Lung microvascular endothelial cell (primary cell): ENCODE results near the gene LRRC27. TPM values are rescaled to one million over a fixed set of nuclear protein-coding genes. Genes with fewer than 3 reads are reported as not detected.

Source experiments
- DNase-seq, 2 donors: peaks; one replicate each; pipeline versions ENCODE4 v3.0.0 to v3.0.0-alpha.2; 2010; ENCODE audit warnings: low read depth in 2 of 2
- total RNA-seq: library from RNA; depleted of rRNA; stranded (reverse); fragments of >200 nt; gene quantifications from 2 replicates; pipeline ENCODE4 v1.2.1, GENCODE V29; 2014

The LRRC27 gene
- total RNA-seq, 1 donor from 2014 or later, result 6.2 TPM

DNA sequence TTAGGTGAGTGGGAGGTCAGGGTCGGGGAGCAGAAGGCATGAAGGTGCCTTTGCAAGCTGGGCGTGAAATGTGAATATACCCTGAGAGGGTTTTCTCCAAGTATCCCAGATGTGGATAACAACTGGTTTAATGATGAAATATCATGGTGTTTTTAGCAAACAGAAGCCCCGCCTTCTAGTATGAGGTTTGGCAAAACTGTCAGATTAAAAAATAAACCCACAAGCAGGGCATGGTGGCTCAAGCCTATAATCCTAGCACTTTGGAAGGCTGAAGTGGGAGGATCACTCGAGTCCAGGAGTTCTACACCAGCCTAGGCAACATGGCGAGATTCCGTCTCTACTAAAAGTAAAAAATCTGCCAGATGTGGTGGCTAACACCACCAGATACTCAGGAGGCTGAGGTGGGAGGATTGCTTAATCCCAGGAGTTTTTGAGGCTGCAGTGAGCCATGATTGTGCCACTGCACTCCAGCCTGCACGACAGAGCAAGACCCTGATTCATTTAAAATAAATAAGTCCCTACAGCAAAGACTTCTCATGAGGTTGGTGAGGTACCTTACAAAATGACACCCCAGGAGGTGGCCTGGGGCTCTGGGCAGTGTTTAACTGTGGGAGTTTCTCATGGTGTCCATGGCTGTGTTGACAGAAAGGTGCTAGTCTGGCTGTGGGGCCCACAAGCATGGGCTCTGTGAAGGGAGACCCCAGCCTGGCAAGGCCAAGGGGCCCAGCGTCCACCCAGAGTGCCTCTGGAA, 58.4 kb downstream of the LRRC27 start:
- no peak for DNase-seq

DNA sequence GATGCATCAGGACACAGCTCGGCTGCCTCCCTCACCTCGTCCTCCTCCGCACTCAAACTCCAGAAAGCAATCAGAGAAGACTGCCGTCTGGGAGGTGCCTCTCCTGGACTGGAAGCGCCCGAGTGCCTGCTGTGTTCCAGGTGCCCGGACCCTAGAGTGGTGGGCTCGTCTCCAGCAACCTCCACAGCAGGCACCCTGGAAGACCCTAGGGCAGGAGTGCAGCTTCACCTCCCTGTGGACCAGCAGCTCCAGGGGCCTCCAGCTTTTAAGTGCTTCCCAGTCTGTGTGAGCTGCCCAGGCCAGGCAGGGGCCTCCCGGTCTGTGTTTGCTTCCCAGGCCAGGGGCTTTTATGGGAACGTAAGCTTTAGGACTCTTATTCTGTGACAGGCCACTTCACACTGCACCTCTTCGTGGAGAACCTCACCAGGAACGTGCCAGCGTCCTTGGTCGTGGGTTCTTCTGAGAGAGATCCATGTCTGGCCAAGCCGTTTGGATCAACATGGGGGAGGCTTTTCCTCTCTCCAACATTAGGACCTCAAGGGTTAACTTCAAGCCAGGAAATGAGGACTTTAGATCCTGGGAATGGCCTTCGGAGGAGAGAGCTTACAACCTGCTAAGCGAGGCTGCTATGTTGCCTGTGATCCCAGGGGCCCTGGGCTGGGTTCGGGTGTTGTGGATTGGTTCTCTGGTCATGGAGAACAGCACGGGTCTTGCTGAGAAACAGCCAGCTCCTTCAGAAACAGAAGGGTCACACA, 59.1 kb downstream of the LRRC27 start:
- DNase-seq, result no peak

DNA sequence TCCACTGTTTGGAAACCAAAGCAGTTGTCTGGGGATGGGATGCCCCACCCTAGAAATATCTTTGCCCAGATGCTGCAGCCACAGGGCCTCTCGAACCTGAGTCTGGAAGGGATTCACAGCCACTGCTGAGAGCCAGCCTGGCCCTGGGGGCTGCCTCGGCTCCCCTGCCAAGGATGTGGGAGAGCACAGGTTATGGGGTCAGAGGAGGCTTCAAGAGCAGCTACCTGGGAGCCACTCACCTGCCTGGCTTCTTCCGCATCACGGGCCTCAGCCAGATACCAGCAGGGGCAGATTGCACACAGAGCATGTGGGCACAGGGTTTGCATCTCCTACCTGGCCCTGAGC, 59.7 kb downstream of the LRRC27 start:
- no peak for DNase-seq

DNA sequence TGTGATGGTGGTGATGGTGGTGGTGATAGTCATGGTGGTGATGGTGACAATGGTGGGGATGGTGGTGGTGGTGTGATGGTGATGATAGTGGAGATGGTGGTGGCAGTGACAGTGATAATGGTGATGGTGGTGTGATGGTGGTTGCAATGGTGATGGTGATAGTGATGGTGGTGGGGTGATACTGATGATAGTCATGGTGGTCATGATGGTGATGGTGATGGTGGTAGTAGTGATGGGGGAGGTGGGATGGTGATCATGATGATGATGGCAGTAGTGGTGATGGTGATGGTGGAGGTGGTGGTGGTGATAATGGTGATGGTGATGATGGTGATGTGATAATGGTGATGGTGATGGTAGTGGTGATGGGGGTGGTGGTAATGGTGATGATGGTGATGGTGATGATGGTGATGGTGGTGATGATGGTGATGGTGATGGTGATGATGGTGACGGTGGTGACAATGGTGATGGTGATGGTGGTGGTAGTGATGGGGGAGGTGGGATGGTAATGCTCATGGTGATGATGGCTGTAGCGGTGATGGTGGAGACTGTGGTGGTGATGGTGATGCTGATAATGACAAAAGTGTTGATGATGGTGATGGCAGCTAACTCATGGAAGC, 60.3 kb downstream of the LRRC27 start:
- DNase-seq, result no peak

DNA sequence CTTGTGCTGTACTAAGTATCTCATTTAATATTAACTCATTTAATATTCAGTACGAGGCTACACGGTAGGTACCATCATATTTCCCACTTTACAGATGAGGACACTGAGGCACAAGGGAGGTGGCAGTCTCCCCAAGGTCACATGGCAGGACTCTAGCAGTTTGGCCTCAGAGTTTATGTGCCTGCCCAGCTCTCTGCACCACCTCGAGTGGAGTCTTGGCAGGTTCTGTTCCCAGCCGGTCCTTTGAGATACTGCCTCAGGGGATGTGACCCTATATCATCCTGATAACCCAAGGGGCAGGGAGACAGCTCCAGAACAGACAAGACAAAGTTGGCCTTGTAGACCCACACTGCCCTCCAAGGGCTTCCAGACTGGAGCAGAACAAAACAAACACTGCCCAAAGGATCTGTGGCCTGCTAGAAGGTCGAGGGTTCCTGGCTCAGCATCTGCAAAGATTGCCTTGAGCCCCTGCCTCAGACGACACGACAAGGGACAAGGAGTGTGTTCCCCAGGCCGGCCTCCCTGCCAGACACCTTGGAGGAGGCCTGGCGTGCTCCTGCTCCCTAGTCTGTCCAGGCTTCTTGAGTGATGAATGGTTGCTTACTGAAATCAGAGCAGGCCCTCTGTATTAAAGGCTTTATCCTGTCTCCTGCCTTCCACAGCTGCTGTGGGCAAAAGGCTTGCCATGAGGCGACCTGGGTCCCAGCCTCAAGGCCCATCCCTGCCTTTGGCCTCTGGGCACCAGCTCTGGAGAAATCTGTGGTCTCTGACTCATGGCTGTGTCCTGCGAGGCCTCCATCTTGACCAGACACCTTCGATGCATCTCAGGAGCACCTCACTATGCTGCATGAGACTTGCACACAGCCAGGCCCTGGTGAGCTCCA, 61.1 kb downstream of the LRRC27 start:
- DNase-seq, result no peak

DNA sequence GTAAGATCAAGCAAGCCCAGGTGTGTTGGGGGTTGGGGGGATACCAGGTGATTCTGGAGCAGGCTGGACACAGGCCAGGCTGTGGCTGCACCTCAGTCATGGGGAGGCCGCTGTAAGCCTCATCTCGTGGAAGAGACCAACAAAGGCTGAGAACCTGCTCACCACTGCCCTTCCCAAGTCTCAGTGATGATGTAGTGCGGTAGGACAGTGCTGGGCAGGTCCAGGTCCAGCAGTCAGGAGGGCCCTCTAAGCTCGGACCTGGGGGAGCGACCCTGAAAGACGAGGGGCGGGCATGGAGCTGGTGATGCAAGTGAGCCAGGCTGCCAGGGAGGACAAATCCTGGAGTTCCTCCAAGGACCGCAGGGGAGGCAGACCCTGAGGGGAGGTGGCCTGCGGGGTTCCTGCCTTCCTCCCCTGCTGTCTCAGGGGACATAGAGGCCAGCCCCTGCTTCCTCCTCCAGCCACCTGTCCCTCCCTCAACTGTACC, 61.7 kb downstream of the LRRC27 start:
- no peak for DNase-seq

DNA sequence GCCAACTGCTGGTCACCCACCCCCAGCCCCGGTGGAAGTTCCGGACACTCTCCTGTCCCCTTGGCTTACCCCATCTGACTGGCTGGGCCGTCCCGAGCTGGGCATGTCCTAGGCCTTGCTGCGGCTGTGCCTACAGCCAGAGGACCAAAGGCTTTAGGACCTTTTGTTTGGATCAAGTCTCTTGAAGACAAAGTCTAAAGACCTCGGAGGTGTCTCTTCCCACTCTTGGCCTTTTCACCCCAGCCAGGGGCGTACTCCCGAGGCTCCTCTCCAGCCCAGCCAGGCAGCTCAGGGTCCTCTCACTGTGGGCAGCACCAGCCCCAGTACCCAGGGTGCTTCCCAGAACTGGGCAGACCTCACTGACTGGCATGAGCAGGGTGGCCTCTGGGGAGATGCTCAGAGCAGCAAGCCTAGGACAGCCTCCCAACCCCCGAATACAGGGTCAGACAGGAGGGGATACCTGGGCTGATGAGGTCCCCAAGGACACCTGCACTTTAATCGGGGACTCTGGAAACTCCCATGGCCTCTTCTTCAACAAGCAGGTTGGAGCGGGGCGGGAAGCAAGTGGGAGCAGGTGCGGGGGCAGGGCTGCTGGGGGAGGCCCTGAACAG, 62.3 kb downstream of the LRRC27 start:
- DNase-seq, result no peak

DNA sequence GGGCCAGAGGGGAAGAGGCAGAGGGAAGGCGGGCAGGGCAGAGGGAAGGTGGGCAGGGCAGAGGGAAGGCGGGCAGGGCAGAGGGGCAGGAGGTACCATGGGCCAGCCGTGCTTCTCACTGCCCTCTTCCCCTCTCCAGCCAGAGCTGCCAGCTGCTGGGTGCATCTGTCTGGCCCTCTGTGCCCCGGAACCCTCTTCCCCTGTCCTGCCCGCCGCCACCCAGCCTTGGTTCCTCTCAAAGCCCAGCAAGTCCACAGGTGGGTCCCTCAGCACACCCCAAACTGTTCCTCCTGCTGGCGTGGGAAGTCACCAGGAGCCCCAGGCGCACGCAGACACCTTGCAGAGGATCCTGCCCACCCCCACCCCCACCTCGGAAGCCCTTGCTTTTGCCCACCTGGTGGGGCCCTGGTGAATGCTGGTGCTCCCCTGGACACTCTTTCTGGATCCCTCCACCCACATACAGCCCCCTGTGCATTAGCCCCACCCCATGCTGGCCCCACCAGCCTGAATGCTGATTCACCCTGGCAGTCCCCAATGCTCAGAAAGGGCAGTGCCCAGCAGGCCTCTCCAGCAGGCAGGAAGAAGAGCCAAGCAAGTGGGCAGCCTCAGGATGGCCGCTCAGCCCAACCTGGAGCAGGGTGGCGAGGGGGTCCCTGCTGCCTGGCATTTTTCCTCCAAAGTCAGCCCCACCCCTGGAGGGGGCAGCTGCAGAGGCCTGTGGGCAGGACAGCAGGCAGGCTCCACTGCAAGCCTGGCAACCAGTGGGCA, 63.1 kb downstream of the LRRC27 start:
- DNase-seq, result no peak

DNA sequence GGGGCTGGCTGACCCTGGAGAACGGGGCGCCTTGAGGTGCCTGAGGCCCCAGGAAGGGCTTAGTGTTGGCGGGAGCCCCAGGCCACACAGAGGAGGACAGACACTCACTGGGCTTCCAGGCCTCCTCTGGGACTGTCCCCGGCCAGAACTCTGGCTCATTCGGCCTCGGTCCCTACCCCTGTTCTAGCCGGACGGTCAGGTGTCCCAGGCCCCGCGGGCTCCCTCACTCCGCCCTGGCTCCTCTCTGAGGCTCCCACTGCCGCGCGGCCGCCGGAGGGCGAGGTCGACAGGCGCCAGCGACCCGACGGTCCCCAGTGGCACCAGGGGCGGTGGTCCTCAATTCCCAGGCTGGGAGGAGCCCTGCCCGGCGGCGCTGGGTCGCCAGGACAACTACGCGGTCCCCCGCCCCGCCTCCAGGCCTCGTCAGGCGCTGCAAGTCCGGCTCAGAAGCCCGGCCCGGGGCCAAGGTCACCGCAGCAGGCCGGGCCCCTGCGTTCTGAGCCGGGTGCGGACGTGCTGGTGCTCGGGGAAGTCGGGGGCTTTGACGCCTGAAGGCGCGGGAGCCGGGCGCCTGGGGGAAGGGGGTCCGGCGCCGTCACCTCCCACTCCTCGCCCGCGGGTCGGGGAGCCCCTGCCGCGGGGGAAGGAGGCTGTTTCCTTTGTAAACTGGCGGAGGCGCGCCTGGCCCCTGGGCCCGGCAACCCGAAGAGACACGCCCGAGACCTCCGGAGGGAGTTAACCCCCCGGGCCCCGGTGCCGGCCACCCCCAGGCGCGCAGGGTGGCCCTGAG, 63.9 kb downstream of the LRRC27 start:
- peak; percentile 39 to 64 for DNase-seq

DNA sequence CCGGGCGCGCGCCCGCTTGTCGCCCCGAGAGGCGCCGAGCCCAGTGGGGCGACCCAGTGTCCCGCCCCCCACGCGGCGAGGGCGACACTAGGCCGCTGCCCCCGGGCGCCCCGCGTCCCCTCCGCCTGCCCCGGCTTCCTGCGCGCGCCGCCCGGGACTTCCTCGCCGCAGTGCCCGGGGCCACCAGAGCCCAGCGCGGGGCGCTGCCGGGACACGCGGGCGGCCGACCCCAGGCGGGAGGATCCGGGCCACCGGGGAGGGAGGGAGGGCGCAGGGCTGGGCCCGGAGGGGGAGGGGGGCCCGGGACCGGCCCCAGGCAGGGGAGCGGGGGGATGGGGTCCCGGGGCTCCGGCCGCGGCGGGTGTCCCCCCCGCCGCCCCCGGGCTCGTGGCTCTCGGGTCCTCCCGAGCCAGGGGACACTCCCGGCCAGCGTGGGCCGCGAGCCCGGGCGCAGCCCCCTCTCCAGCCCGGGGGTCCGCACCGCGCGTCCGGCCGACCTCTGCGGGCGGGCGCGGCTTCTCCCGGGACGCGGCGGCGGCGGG, 64.6 kb downstream of the LRRC27 start:
- DNase-seq, result peak; percentile 45 to 69

DNA sequence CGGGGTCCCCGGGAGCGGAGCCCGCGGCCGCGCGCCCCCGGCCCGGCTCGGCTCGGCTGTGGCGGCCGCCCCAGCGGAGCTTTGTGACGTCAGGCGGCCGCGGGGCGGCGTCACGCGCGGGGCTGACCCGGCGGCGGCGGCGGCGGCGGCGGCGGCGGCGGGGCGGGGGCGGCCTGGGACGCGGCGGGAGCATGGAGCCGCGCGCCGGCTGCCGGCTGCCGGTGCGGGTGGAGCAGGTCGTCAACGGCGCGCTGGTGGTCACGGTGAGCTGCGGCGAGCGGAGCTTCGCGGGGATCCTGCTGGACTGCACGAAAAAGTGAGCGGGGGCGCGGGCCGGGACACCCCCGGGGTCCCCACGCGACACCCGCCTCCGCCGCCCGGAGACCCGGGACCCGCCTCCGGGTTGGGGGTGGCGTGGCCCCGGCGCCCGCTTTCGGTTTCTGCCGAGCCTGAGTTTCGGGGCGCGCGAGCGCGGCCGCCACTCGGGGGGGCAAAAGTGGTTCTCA, 65.1 kb downstream of the LRRC27 start, which contains the start of gene PWWP2B:
TSS of gene PWWP2B (plus strand) at position 165 of the 506 bp plus-strand sequence. CDS start at position 192, 27 bp downstream.
- DNase-seq, result peak; percentile 39 to 63

DNA sequence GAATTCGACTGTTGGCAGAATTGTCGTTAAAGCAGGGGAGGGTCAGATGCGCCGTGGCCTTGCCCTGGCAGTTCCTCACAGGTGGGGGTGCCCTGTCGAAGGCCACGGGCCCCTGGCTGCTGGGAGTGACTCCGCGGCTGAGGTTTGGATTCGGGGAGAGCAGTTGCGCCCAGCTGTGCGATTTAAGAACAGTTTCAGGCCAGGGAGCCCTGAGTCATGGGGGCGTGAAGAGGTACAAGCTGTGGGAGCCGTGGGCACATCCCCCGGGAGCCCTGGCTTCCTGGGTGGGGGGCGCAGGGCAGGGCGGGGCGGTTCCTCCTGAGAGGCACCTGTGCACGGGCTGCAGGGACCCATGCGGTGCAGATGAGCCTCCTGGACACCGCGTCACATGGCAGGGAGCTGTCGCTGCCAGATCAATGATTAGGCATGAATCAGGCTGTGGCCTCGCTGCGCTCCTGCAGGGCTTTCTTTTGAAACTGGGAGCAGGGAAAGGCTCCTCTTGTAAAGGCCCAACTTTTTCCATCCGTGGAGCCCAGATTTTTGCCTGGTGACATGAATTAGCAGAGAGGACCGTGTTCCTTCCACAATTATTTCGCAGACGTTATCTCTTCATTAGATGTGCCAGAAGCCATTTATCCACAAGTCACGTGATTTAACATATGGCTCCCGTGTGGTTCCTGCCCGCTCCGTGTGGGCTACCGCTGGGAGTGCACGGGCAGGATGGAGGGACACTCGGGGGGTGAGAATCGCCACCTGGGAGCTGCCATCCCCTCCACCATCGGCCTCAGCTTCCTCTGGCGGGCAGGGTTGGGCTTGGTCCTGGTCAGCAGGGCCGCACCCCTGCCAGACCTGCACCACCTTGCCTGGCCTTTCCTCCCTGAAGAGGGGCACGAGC, 65.9 kb downstream of the LRRC27 start:
- DNase-seq, result peak; percentile 39 to 46

DNA sequence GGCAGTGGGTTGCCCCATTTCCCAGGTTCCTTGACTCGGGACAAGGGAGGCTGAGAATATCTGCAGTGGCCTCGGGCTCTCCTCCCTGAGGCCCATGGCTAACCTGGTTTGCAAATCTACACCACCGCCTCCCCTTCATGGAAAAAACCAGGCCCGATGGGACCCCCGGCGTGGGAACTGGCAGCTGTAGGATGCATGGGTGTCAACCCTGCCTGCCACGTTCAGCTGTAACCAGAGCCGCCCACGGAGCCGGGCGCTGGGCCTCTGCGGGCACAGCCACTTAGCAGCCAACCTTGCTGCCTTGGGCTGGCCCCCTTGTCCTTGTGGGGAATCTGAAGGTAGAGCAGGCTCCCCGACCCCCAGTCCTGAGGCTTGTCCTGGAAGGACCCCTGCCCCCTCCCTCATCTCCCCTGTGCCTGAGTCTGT, 66.6 kb downstream of the LRRC27 start:
- DNase-seq, result no peak

DNA sequence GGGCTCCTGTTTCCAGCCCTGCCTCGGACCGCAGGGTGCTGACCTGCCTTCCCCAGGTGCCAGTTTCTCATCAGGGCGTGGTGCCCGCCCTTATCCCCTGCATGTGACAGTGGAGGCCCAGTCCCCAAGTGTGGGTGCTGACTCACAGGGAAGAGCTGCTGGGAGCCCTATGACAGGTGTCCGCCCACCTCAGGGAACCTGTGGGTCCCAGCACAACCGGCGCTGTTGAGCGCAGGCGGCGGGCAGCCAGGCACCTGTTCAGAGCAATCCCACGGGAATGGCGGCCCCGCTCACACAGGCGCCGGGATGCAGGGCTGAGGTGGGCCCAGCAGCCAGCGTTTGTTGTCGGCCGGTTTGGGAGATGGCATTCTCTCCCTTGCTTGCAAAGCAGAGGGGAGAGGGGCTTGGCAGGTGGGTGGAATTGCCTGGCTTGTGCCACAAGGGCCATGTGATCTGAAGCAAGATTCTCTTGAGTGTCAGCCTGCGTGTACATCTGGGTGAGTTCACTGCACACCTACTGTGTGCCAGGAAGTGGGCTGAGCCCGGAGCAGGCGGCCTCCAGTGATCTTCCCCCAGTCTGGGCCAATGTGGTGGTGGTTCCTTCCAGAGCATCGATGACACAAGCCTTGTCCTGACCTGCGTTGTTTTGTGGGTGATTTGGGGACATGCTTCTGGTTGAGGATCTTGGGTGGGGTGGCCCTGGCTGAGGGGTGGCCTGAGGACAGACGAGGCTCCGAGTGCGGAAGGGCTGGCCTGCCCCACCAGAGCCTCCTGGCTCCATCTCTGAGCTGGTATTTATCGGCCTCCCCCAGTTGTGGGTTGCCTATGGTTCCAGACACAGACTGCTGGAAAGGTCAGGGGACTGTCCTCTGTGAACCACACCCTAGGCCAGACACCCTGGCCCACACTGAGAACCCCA, 67.4 kb downstream of the LRRC27 start:
- DNase-seq, result no peak

DNA sequence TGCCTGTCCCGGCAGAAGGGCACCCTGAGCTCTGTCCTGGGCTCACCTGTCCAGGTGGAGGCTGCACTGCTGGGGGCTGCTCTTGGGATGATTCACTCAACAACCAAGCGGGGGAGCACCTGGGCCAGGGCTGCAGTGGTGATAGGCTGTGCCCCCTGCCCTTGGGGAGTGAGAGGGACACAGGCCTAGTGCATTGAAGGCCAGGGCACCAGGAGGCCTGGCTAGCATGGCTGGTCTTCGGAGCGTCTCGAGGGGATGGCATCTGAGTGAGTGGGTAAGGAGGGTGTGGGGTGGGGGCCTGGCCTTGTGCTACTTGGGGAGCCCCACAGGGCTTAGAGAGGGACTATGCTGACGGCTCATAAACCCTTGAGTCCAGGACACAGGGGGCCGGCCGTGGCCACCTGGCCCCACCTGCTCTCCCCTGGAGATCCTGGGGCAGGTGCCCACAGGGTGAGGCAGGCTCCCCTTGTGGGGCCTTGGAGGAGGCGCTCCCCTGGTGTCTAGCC, 68.1 kb downstream of the LRRC27 start:
- no peak for DNase-seq

DNA sequence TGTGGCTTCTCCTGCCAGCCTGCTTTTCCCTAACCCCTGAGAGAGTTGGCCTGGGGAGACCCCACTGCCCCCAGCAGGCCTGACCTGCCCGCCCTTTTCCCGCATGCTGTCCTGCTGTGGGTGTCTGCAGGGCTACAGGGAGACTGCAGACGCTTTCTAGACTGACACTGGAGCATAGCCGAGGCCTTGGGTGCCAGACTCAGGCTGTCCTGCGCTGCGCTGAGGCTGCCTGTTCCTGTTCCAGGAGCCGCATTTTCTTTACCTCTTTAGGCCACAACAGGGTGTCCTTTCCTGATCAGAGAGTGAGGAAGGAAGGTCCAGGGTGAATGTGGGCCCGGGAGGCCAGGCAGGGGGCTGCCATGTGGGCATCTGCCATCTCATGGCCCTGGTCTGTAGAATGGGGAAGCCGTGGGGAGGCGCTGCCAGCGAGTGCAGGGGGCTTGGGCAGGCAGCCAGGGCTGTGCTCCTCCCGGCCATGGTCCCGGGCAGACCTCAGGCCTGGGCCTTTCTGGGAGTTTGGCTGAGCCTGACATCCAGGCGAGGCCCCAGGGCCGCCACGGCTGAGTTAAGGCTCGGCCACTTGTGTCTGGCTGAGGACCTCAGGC, 68.7 kb downstream of the LRRC27 start:
- peak in 1 of 2 donors; percentile 28 for DNase-seq
